Measurements from ENCODE around the gene RAMACL.

Gene RAMACL

DNA sequence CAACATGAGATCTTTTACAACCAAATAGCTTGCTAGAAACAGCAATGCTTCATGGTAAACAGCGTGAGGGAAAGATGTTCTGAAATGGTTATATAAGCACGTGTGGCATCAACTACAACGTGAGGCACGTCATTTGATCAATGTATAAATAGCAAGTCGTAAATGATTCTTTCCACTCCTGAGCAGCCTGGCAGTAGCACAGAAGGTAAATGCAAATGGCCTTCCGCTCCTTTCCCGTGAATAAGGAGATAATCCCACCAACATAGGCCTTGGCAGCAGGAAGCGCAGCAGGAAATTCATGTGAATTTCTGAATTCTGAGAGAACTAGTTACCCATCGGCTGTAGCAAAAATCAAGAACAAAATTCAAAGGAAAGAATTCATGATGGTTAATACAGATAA, 23.6 kb upstream of the RAMACL start:
- Mint-ChIP-seq H3K27ac (no peak overlapping the region), H3K27me3 (no peaks in the 10 kb centered on the region), H3K4me3 (no peak overlapping the region), H3K4me1 (no peaks in the 10 kb centered on the region), H3K9me3 (no peaks in the 10 kb centered on the region), H3K36me3 (ENCODE audit: low read depth) (no peaks in the 10 kb centered on the region)
- no peak for ATAC-seq
- DNase-seq, result no peak

DNA sequence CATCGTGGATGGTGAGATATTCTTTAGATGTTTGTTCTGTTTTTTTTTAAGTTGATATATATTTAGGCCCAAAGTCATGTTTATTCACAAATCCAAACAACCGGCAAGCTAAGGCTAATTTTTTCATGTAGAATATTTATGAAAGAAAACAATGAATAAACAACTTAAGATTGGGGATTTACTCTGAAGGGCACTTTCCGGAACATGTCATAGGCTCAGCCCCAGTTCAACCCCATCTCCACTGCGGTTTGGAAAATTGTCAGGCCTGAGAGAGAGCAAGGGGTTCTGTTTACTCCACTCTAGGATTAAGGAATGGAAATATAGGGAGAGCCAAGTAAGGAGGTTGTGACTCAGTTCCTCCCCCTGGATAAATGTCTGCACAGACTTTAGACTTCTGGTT, 22.3 kb upstream of the RAMACL start:
- DNase-seq (no peak), ATAC-seq (no peak)
- H3K36me3 Mint-ChIP-seq (ENCODE audit: low read depth), result no peaks in the 10 kb centered on the region
- no peaks in the 10 kb centered on the region for H3K9me3 Mint-ChIP-seq
- no peak overlapping the region for H3K27ac Mint-ChIP-seq
- no peak overlapping the region for H3K4me3 Mint-ChIP-seq
- H3K4me1 Mint-ChIP-seq, result no peaks in the 10 kb centered on the region
- no peaks in the 10 kb centered on the region for H3K27me3 Mint-ChIP-seq

DNA sequence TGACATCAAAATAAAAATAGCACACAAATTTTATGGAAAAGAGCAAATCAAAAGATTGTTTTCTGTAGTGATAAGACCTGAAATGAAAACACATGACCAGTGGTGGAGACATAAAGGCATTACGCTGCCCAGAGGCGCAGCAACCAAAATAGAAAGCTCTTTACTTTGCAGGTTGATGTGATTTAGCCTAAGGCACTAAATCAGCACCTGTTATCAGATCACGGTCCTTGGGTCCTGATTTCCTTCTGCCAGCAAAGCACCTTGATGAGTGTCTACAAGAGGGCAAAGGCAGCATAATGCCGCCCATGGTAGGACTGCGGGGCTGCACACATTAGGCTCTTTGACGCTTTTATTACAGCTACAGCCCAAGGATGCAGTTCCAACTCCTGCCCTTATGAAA, 19.3 kb upstream of the RAMACL start:
- Mint-ChIP-seq H3K4me3 (no peak overlapping the region), H3K27ac (no peak overlapping the region), H3K9me3 (no peaks in the 10 kb centered on the region), H3K27me3 (no peaks in the 10 kb centered on the region), H3K4me1 (no peaks in the 10 kb centered on the region), H3K36me3 (ENCODE audit: low read depth) (no peaks in the 10 kb centered on the region)
- DNase-seq (no peak), ATAC-seq (no peak)

DNA sequence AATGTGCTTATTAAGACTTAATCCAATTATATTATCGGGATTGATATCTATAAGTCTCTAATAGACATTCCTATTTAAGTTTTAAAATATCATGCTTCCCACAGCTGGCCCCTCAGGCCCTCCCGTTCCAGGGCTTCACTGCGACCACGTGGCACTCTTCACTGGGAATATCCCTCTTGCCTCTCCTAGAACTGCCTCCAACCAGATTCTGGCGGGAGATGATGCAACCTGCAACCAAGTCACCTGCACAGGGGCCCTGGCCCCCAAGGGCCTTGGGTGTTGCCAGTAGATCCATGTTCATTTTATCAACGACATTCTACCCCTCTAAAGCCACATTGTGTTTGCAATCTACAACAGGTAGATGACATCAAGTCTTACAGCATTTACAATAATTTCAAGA, 18.4 kb upstream of the RAMACL start:
- Mint-ChIP-seq H3K4me3 (no peak overlapping the region), H3K27me3 (no peaks in the 10 kb centered on the region), H3K27ac (no peak overlapping the region), H3K9me3 (no peaks in the 10 kb centered on the region), H3K36me3 (ENCODE audit: low read depth) (no peaks in the 10 kb centered on the region), H3K4me1 (no peaks in the 10 kb centered on the region)
- DNase-seq (no peak), ATAC-seq (no peak)

DNA sequence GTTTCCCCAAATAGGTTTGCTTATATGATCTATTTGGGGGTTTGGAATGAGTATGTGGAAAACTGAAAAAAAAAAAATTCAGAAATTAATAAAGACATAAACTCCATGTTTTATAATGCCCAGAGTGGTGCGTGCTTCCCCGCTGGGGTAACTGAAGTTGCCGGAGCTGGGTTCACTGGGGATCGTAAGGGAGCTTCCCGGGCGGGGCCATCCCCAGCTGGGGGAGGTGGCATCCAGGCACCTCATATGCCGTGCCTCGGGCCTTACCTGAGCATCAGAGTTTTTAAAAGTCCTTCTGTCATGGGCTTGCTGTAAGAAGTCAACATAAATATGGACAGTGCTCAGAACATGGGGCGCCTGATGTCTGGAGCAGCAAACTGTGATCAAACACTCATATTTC, 17.9 kb upstream of the RAMACL start:
- DNase-seq (no peak), ATAC-seq (no peak)
- Mint-ChIP-seq H3K9me3 (no peaks in the 10 kb centered on the region), H3K36me3 (ENCODE audit: low read depth) (no peaks in the 10 kb centered on the region), H3K27ac (no peak overlapping the region), H3K27me3 (no peaks in the 10 kb centered on the region), H3K4me1 (no peaks in the 10 kb centered on the region), H3K4me3 (no peak overlapping the region)

DNA sequence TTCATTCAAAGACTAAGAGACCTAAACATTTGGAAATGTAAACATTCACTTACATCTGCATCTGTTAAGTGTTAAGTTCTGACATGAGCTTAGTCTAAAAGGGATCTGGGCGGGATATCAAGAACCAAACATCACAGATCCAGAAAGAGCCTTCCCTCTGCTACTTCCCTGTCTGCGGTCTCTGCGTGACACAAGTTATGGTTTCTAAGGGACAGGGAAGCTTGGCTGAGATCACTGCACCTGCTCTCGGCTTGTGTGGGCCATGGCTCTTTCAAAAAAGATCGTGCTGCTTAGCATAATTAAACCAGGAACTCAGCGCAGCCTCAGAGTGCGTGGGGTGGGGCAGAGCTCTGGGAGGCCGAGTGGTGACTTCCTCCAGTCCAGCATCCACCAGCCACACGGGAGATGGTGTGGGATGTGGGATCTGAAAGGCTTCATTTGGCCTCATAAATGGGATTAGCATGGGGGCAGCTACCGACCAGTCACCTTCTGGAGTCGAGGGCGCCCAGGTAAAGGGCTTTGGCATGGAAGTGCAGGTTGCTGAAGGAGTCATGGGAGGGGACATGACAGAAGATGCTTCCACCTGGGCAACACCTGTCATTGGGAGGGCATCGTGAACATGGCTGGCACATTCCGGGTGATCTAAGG, 16.7 kb upstream of the RAMACL start:
- H3K4me3 Mint-ChIP-seq, result no peak overlapping the region
- H3K9me3 Mint-ChIP-seq, result no peaks in the 10 kb centered on the region
- no peak for DNase-seq
- no peaks in the 10 kb centered on the region for H3K4me1 Mint-ChIP-seq
- H3K36me3 Mint-ChIP-seq (ENCODE audit: low read depth), result no peaks in the 10 kb centered on the region
- no peak overlapping the region for H3K27ac Mint-ChIP-seq
- ATAC-seq, result no peak
- no peaks in the 10 kb centered on the region for H3K27me3 Mint-ChIP-seq

DNA sequence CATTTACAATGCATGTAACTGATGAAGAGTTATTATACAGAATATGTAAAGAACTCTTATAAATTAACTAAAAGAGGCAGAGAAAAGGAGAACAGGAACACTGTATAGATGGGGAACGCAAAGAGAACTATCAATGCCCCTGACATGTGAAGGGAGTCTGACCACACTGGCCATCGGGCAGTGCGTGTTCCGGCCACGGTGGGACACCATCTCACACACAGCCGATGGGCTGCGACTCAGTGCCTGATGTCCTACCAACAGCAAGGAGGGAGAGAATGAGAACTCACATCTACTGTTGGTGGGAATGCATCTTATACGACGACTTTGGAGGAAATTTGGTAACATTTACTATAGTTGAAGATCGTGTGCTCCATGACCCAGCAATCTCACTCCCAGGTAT, 15.5 kb upstream of the RAMACL start:
- H3K27me3 Mint-ChIP-seq, result no peaks in the 10 kb centered on the region
- DNase-seq, result no peak

DNA sequence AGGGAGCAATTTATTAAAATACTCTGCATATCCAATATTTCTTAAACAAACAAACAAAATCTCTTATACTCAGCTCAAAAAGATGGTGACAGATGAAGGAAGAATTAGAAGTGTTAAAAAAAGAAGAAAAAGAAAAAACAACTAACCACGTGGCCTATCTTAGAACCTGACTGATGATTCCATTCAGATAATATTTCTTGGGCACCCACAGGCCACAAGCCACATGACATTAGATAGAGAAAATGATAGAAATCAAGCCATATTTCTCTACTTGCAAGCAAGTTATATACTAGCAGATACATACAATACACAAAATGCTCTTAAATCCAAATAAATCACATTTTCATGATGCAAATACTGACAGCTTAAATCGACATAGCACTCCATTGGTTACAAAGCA, 14.5 kb upstream of the RAMACL start:
- no peaks in the 10 kb centered on the region for H3K9me3 Mint-ChIP-seq
- H3K4me3 Mint-ChIP-seq, result no peak overlapping the region
- no peaks in the 10 kb centered on the region for H3K36me3 Mint-ChIP-seq (ENCODE audit: low read depth)
- H3K27ac Mint-ChIP-seq, result no peak overlapping the region
- no peaks in the 10 kb centered on the region for H3K4me1 Mint-ChIP-seq
- ATAC-seq (no peak), DNase-seq (no peak)
- no peaks in the 10 kb centered on the region for H3K27me3 Mint-ChIP-seq

More for the DNA sequence above, 15.5 kb upstream of the RAMACL start:
- no peak overlapping the region for H3K27ac Mint-ChIP-seq
- H3K36me3 Mint-ChIP-seq (ENCODE audit: low read depth), result no peaks in the 10 kb centered on the region
- H3K9me3 Mint-ChIP-seq, result no peaks in the 10 kb centered on the region
- no peak for ATAC-seq
- no peaks in the 10 kb centered on the region for H3K4me1 Mint-ChIP-seq
- no peak overlapping the region for H3K4me3 Mint-ChIP-seq

DNA sequence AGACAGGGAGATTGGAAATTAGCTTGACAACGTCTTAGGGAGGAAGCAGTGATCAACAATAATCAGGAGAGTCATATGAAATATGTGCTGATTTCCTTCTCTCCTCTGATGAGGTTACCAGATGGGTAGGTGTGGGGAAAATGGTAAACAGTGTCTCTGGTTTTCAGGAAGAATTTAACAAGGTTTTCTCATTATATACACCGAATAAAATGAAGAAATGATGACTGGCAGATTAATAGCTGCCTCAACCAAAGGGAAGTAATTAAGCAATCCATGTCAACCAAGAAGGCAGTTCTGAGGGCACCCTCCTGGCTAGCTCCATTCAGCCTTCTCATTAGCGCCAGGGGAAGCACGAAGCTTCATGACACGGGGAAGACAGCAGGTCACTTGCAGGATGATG, 12.7 kb upstream of the RAMACL start:
- DNase-seq (no peak), ATAC-seq (no peak)
- Mint-ChIP-seq H3K27me3 (no peaks in the 10 kb centered on the region), H3K4me3 (no peak overlapping the region), H3K9me3 (no peaks in the 10 kb centered on the region), H3K27ac (no peak overlapping the region), H3K36me3 (ENCODE audit: low read depth) (no peaks in the 10 kb centered on the region), H3K4me1 (no peaks in the 10 kb centered on the region)

DNA sequence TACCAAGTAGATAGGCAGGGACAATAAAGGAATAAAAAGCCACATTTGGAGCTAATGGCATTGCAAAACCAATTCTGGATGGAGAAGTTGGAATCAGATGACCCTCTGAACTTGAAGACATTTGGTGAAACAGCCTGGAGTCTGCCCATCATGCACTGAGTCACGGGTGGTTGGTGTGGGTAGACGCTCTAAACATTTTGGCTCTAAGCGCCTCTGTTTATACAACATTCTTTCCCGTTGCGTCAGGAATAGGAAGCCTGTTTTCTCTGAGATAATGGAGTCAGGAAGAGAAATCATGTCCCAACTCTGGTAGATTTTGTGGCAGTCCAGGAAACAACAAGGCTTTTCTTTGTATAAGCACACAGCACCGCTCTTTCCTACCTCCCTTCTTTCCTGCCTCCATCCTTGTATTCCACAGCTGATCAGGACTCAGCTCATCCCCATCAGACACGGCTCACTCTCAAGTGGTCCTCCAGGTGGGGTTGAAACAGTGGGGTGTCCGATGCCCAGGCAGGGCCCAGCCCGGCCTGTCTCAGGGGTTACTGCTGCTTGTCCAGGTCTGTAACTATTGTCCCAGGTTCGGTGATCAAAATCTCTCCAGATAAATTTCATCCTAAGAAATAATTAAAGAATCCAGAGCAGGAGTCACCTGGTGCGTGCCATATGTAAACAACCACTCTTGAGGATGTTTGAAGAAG, 12.1 kb upstream of the RAMACL start:
- DNase-seq (no peak), ATAC-seq (no peak)
- Mint-ChIP-seq H3K36me3 (ENCODE audit: low read depth) (no peaks in the 10 kb centered on the region), H3K27ac (no peak overlapping the region), H3K27me3 (no peaks in the 10 kb centered on the region), H3K4me1 (no peaks in the 10 kb centered on the region), H3K4me3 (no peak overlapping the region), H3K9me3 (no peaks in the 10 kb centered on the region)

DNA sequence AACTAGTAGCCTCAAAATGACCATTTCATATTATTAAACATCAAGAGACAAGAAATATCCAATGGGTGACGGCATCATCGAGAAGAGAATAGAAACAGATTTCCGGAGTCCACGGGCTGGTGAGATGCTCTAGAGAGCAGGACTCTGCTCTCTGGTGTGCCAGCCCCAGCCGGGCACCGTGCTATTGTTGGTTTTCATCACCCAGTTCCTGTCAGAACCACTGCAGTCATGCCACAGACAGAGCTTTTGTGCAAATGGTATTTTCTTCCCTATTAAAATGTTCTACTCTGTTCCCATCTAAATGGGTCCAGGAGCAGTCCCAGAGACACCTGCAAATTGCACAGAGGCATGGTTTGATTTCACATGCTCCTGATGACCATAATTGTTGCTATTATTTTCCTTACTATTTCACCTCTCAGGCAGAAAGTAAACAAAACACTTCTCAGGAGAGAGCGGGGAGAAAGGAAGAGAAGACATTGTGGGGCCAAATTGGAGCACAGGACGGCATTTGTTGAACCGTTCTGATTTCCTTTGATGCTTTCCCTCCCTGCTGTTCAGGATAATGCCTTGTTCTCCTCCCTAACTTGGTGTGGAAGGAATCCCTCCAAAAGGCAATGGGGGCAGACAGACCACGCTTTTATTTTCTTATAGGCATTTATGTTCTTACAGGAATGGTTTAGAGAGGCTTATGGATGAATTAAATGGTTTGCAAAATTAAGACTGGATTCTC, 11.4 kb upstream of the RAMACL start:
- no peak for DNase-seq
- H3K9me3 Mint-ChIP-seq, result no peaks in the 10 kb centered on the region
- no peaks in the 10 kb centered on the region for H3K27me3 Mint-ChIP-seq
- ATAC-seq, result no peak
- no peak overlapping the region for H3K4me3 Mint-ChIP-seq
- H3K4me1 Mint-ChIP-seq, result no peaks in the 10 kb centered on the region
- H3K36me3 Mint-ChIP-seq (ENCODE audit: low read depth), result no peaks in the 10 kb centered on the region
- H3K27ac Mint-ChIP-seq, result no peak overlapping the region

DNA sequence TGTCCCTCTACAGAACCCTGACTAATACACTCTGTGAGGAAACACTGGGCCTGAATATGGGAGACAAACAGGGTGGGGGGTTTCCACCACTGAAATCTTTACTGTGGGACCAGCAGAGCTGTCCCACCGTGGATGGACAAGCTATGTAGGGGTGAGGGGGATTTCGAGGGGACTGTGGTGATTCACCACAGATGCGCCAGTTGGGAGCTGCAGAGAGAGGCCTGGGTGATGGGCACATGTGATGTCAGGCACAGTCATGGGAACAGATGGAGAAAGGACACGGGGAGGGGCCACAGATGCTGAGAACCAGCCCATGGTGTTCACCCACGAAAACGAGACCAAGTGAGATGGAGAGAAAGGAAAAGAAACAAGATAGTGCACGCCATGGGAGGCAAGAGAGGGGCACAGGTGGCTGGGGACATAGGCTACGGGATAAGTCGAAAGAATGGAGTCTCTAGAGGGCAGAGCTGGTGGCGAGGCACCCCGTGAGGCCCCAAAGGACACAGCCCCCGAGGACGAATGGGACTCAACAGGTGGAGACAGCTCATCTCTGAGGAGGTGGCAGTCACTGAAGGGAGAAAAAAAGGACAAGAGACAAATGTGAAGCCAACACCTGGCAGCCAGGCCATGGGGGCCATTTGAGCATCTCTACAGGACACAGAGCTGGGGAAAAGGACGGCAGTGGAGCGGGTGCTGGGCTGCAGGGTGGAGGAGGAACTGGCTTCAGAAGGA, 10.5 kb upstream of the RAMACL start:
- DNase-seq, result no peak
- H3K27ac Mint-ChIP-seq, result no peak overlapping the region
- no peaks in the 10 kb centered on the region for H3K9me3 Mint-ChIP-seq
- no peak overlapping the region for H3K4me3 Mint-ChIP-seq
- no peaks in the 10 kb centered on the region for H3K36me3 Mint-ChIP-seq (ENCODE audit: low read depth)
- no peaks in the 10 kb centered on the region for H3K4me1 Mint-ChIP-seq
- H3K27me3 Mint-ChIP-seq, result no peaks in the 10 kb centered on the region
- no peak for ATAC-seq

DNA sequence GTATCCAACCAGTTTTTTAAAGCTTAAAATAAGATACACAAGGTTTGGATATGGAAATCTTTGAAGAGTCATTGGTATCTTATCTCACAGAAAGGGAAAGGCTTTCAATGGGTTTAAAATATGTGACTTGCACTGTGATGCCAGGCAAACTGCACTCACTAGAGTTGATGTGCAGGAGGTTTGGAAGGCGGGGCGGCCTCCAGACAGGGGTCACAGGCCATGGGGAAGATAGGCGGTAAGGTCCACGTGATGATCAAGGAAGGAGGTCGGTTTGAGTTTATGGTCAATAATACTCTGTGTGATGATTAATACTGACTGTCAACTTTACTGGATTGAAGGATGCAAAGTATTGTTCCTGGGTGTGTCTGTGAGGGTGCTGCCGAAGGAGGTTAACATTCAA, 9.5 kb upstream of the RAMACL start:
- no peak for ATAC-seq
- Mint-ChIP-seq H3K27me3 (no peaks in the 10 kb centered on the region), H3K36me3 (ENCODE audit: low read depth) (no peaks in the 10 kb centered on the region), H3K9me3 (no peaks in the 10 kb centered on the region), H3K4me1 (no peaks in the 10 kb centered on the region), H3K27ac (no peak overlapping the region), H3K4me3 (no peak overlapping the region)
- no peak for DNase-seq

DNA sequence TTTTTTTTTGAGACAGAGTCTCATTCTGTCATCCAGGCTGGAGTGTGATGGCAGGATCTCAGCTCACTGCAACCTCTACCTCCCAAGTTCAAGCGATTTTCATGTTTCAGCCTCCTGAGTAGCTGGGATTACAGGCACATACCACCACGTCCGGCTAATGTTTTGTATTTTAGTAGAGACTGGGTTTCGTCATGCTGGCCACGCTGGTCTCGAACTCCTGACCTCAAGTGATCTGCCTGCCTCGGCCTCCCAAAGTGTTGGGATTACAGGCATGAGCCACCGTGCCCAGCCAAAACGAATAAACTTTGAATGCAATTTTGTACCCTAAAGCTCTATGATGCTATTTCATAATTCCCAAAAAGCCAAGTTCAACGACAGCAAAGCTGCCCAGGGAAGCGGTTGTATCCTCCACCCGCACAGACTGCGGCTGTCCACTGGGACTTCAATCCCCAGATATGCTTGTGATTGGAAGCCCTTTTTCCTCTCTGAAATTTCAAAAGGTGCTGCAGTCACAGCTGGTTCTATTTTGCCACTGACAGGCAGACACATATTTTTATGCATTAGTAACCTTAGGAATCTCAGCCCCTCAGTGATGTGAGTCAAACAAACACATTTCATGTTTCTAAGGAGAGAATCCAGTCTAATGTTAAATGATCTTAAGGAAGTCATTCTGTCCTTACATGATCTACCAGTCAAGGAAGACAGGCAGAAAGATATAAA, 8.7 kb upstream of the RAMACL start:
- Mint-ChIP-seq H3K4me3 (no peak overlapping the region), H3K9me3 (no peaks in the 10 kb centered on the region), H3K4me1 (no peaks in the 10 kb centered on the region), H3K27ac (no peak overlapping the region), H3K36me3 (ENCODE audit: low read depth) (no peaks in the 10 kb centered on the region), H3K27me3 (no peaks in the 10 kb centered on the region)
- DNase-seq (no peak), ATAC-seq (no peak)
